B cell (primary cell): ENCODE measurements around the gene MRPL14. TPM values are rescaled to one million over a fixed set of nuclear protein-coding genes. Genes with fewer than 3 reads are reported as not detected.
A peak's percentile ranks its signal among the peaks of the same experiment; 100 is the strongest.

Experiments
- ATAC-seq: fragments of 200-7000 bp; cut with Tn5 transposase; one replicate; pipeline ENCODE4 v1.10.0; 2021; ENCODE audit warnings: low read depth, mild to moderate bottlenecking, moderate number of reproducible peaks, moderate library complexity
- CTCF ChIA-PET: fragments of 350-600 bp; sonication (Branson Sonifier 250); formaldehyde crosslinking; loops from one replicate; lab custom pipeline; 2021; ENCODE audit warnings: antibody characterized with exemption, inconsistent platforms; lab: Charles Lee
- POLR2A ChIA-PET: fragments of 350-600 bp; sonication (Branson Sonifier 250); formaldehyde crosslinking; loops from one replicate; lab custom pipeline; 2021; ENCODE audit warnings: antibody characterized with exemption; lab: Charles Lee
- DNase-seq: peaks from one replicate; pipeline ENCODE4 v3.0.0; 2013
- H2AFZ ChIP-seq: 2 replicates; pipeline ENCODE4 v1.6.1; 2012; ENCODE audit warnings: mild to moderate bottlenecking, low read depth, low read length; ENCODE audit not compliant: insufficient read depth, poor library complexity, severe bottlenecking
- H3K27ac ChIP-seq, 2 donors: 1 replicate in 1 of 2; 2 replicates in 1 of 2; pipeline ENCODE4 v1.5.1; 2012 to 2013; ENCODE audit warnings: low read length in 2 of 2, mild to moderate bottlenecking in 2 of 2, moderate library complexity in 1 of 2
- H3K27me3 ChIP-seq, 4 experiments: fragments of 200-600 bp in 1 of 4; sonication (generic) in 1 of 4; replicated peaks in 1 of 4; 1 replicate in 2 of 4; 2 replicates in 2 of 4; pipeline versions ENCODE4 v1.6.1 to v1.7.0; 2013 to 2016; ENCODE audit warnings: low read length in 3 of 4, mild to moderate bottlenecking in 2 of 4, mixed read lengths in 1 of 4, moderate library complexity in 1 of 4; ENCODE audit not compliant: insufficient read depth in 4 of 4, control insufficient read depth in 3 of 4; ENCODE audit errors: control extremely low read depth in 1 of 4
- H3K36me3 ChIP-seq, 2 experiments: replicated peaks in 1 of 2; 1 replicate in 1 of 2; 2 replicates in 1 of 2; pipeline versions ENCODE4 v1.6.1 to v1.7.1; 2013; ENCODE audit warnings: low read length in 1 of 2; ENCODE audit not compliant: insufficient read depth in 2 of 2, control insufficient read depth in 1 of 2; ENCODE audit errors: control extremely low read depth in 1 of 2, extremely low read depth in 1 of 2
- H3K4me1 ChIP-seq, 2 donors: fragments of 200-600 bp in 1 of 2; sonication (generic) in 1 of 2; 1 replicate in 1 of 2; 2 replicates in 1 of 2; pipeline versions ENCODE4 v1.5.1 to v1.6.1; 2013 to 2017; ENCODE audit warnings: low read length in 2 of 2; ENCODE audit not compliant: control insufficient read depth in 2 of 2, insufficient read depth in 2 of 2
- H3K4me2 ChIP-seq: replicated peaks from 2 replicates; pipeline ENCODE3; 2012; ENCODE audit warnings: mild to moderate bottlenecking, low read depth, low read length; ENCODE audit not compliant: poor library complexity, severe bottlenecking
- H3K4me3 ChIP-seq, 5 experiments: fragments of 200-600 bp in 1 of 5; sonication (generic) in 1 of 5; 1 replicate in 3 of 5; 2 replicates in 2 of 5; pipeline versions ENCODE4 v1.5.1 to v1.7.0; 2011 to 2016; ENCODE audit warnings: low read length in 4 of 5, mild to moderate bottlenecking in 4 of 5, low read depth in 2 of 5, control low read depth in 1 of 5, moderate library complexity in 1 of 5; ENCODE audit not compliant: insufficient read depth in 1 of 5; ENCODE audit errors: control extremely low read depth in 1 of 5, extremely low read depth in 1 of 5
- H3K79me2 ChIP-seq: fragments of 200-600 bp; sonication (generic); one replicate; pipeline ENCODE4 v1.6.0; 2016; ENCODE audit warnings: low read length; ENCODE audit not compliant: control insufficient read depth, insufficient read depth
- H3K9ac ChIP-seq: fragments of 200-600 bp; sonication (generic); 2 replicates; pipeline ENCODE4 v1.6.1; 2017; ENCODE audit warnings: mild to moderate bottlenecking, low read length, moderate library complexity
- H3K9me3 ChIP-seq, 3 donors: one replicate each; pipeline versions ENCODE4 v1.6.1 to v1.7.1; 2013; ENCODE audit warnings: low read length in 2 of 3; ENCODE audit not compliant: control insufficient read depth in 2 of 3, insufficient read depth in 1 of 3; ENCODE audit errors: control extremely low read depth in 1 of 3
- H4K20me1 ChIP-seq: 2 replicates; pipeline ENCODE4 v1.6.0; 2012; ENCODE audit warnings: mild to moderate bottlenecking, low read length; ENCODE audit not compliant: insufficient read depth, control insufficient read depth, poor library complexity, severe bottlenecking
- H3K27ac Mint-ChIP-seq: one replicate; pipeline ENCODE4 v1.8.0; 2021; ENCODE audit warnings: mixed read lengths
- H3K27me3 Mint-ChIP-seq: one replicate; pipeline ENCODE4 v1.8.0; 2021; ENCODE audit warnings: mixed read lengths
- H3K4me1 Mint-ChIP-seq: one replicate; pipeline ENCODE4 v1.8.0; 2021; ENCODE audit warnings: mixed read lengths
- H3K4me3 Mint-ChIP-seq: one replicate; pipeline ENCODE4 v1.8.0; 2021; ENCODE audit warnings: mixed read lengths
- H3K9me3 Mint-ChIP-seq: one replicate; pipeline ENCODE4 v1.8.0; 2022; ENCODE audit warnings: mixed read lengths; ENCODE audit not compliant: insufficient read depth
- CTCF ChIP-seq: fragments of 200-600 bp; IDR thresholded peaks from one replicate; pipeline ENCODE4 v1.8.0; 2022; ENCODE audit warnings: antibody characterized with exemption, mild to moderate bottlenecking
- EZH2 ChIP-seq: IDR thresholded peaks from 2 replicates; pipeline ENCODE4 v1.6.1; 2012; ENCODE audit warnings: borderline replicate concordance, low read depth, mild to moderate bottlenecking, moderate library complexity, low read length; ENCODE audit not compliant: insufficient read depth, poor library complexity, severe bottlenecking
- WGBS: methylation state at CpG from one replicate; pipeline ENCODE4 v1.1.5; 2013; ENCODE audit warnings: missing lambda C conversion rate; ENCODE audit not compliant: insufficient coverage; 5-methylcytosine and 5-hydroxymethylcytosine counted together
- intact Hi-C: fragments of 100-400 bp; cut with micrococcal nuclease; formaldehyde crosslinking; loops from one replicate; pipeline ENCODE4 v1.10.0; 2022
- polyA minus RNA-seq: library from RNA; depleted of rRNA, polyadenylated mRNA; stranded (reverse); fragments of >200 nt; gene quantifications from 2 replicates; pipeline ENCODE4 v1.2.3, GENCODE V29; 2012
- polyA plus RNA-seq: library from polyadenylated mRNA; depleted of rRNA; stranded (reverse); fragments of >200 nt; gene quantifications from 2 replicates; pipeline ENCODE4 v1.2.3, GENCODE V29; 2012
- total RNA-seq, 2 donors: library from RNA; stranded (reverse); fragments of 120-200 nt in 1 of 2; gene quantifications; 1 replicate in 1 of 2; 2 replicates in 1 of 2; pipeline versions ENCODE4 v1.2.3 to v1.2.4, GENCODE V29; 2013 to 2022

The MRPL14 gene
- total RNA-seq, result 16.7 and 16.8 TPM in 2 replicates
- total RNA-seq (2013), result 27.2 TPM
- 20.9 and 23.5 TPM in 2 replicates for polyA plus RNA-seq
- 18.7 and 21.4 TPM in 2 replicates for polyA minus RNA-seq

- POLR2A ChIA-PET, result interaction anchor here (0.6 to 1.4 kb wide), 3 partner anchors 110 to 517 kb away, joined by 3 to 4 read pairs (median 3); partner anchors contain the start of gene HSP90AB1
- TF ChIP-seq CTCF (no peak), EZH2 (no peak)
- Histone ChIP-seq H3K9me3 (no peaks in the 10 kb centered on the region), H3K27ac (peak within 1 kb of the TSS; percentile 83 to 94), H4K20me1 (peaks cover 22% of the 10 kb centered on the region), H3K4me2 (peak within 1 kb of the TSS; percentile 99), H3K36me3 (no peaks in the 10 kb centered on the region), H3K4me3 (peak within 1 kb of the TSS; percentile 62 to 98 (median 91)), H3K79me2 (peaks cover 60% of the 10 kb centered on the region), H2AFZ (peak within 1 kb of the TSS; percentile 82), H3K27me3 (no peaks in the 10 kb centered on the region), H3K4me1 (peaks cover 35 to 47% of the 10 kb centered on the region in 2 donors), H3K9ac (peak within 1 kb of the TSS; percentile 93)
- H3K4me1 Mint-ChIP-seq, result peaks cover 50% of the 10 kb centered on the region
- peak; percentile 91 for ATAC-seq
- H3K4me3 Mint-ChIP-seq, result peak within 1 kb of the TSS; percentile 95
- DNase-seq, result peak; percentile 94
- under 1% methylated on average over 45 of the region's 80 CpGs for WGBS
- peak within 1 kb of the TSS; percentile 93 for H3K27ac Mint-ChIP-seq
- no peaks in the 10 kb centered on the region for H3K9me3 Mint-ChIP-seq
- intact Hi-C loops, result loop anchor here (2.0 to 5.0 kb wide), 5 partner anchors 25 to 550 kb away; partner anchors contain the start of genes HSP90AB1, POLH, SLC29A1 and XPO5
- H3K27me3 Mint-ChIP-seq, result no peaks in the 10 kb centered on the region
- CTCF ChIA-PET, result interaction anchor here (0.6 to 1.5 kb wide), 3 partner anchors 45 to 423 kb away, joined by 3 to 4 read pairs (median 3); no protein-coding TSS in a partner anchor
Measured at GRCh38 chr6:44127186-44128019, at the start of gene MRPL14, which contains the start of gene TMEM63B. MRPL14 (minus strand) TSS chr6:44127452; CDS start chr6:44116611, 10,841 bp downstream. TMEM63B (plus strand) TSS chr6:44127554; CDS start chr6:44134585, 7,031 bp downstream.
